GM12878 (cell line): ENCODE data around the gene PDE8B. TPM values are rescaled to one million over a fixed set of nuclear protein-coding genes. Genes with fewer than 3 reads are reported as not detected.

Experiments used
- ATAC-seq: fragments of 200-7000 bp; cut with Tn5 transposase; 3 replicates; pipeline ENCODE4 v1.9.1; 2020; ENCODE audit warnings: mild to moderate bottlenecking, moderate library complexity
- BruUV-seq: library from RNA; stranded (reverse); fragments of 400-500 nt; replicated peaks from 2 replicates; lab custom pipeline; 2021; lab: Mats Ljungman, UMichigan
- CTCF ChIA-PET: fragments of 300-600 bp; sonication (Branson Sonifier 250); formaldehyde crosslinking; extraction: SDS; loops from one replicate; lab custom pipeline; 2021; ENCODE audit warnings: inconsistent platforms; lab: Yijun Ruan, JAX
- POLR2A ChIA-PET: fragments of 350-600 bp; formaldehyde crosslinking; extraction: SDS; loops from one replicate; lab custom pipeline; 2021; ENCODE audit warnings: inconsistent platforms; lab: Charles Lee
- RAD21 ChIA-PET: fragments of 300-600 bp; sonication (Branson Sonifier 250); formaldehyde crosslinking; loops from one replicate; lab custom pipeline; 2023; ENCODE audit warnings: antibody characterized with exemption; ENCODE audit not compliant: unreplicated experiment; lab: Charles Lee
- SMC1A ChIA-PET: fragments of 300-600 bp; sonication (Branson Sonifier 250); formaldehyde crosslinking; loops from one replicate; lab custom pipeline; 2023; ENCODE audit not compliant: unreplicated experiment, uncharacterized antibody; lab: Charles Lee
- DNase-seq: peaks from one replicate; pipeline ENCODE4 v3.0.0-alpha.2; 2011; ENCODE audit warnings: low read depth, low spot score
- FAIRE-seq: peaks from 3 replicates; lab custom pipeline; 2011; peaks lifted over from hg19 to GRCh38; lab: Jason Lieb, UNC
- H2AFZ ChIP-seq: 2 replicates; pipeline ENCODE4 v1.6.0; 2011; ENCODE audit warnings: low read depth, low read length, control low read depth; ENCODE audit not compliant: control insufficient read depth
- H3K27ac ChIP-seq: 2 replicates; pipeline ENCODE4 v1.5.1; 2011; ENCODE audit warnings: control low read depth; ENCODE audit not compliant: control insufficient read depth, insufficient read depth
- H3K27me3 ChIP-seq, 2 experiments: replicated peaks in 1 of 2; 2 replicates each; pipeline versions ENCODE4 v1.6.0 to v1.6.1; 2011; ENCODE audit warnings: low read length in 1 of 2; ENCODE audit not compliant: control insufficient read depth in 2 of 2, insufficient read depth in 2 of 2
- H3K36me3 ChIP-seq, 2 experiments: 2 replicates each; pipeline ENCODE4 v1.5.1; 2011; ENCODE audit warnings: low read length in 1 of 2; ENCODE audit not compliant: control insufficient read depth in 2 of 2, insufficient read depth in 2 of 2
- H3K4me1 ChIP-seq: 2 replicates; pipeline ENCODE4 v1.6.1; 2011; ENCODE audit warnings: mild to moderate bottlenecking, low read length, moderate library complexity, mixed read lengths; ENCODE audit not compliant: control insufficient read depth, insufficient read depth
- H3K4me2 ChIP-seq: 2 replicates; pipeline ENCODE4 v1.6.0; 2011; ENCODE audit warnings: control low read depth; ENCODE audit not compliant: control insufficient read depth, insufficient read depth
- H3K4me3 ChIP-seq: fragments of 200-600 bp; sonication (generic); 2 replicates; pipeline ENCODE4 v1.5.1; 2016
- H3K79me2 ChIP-seq: 2 replicates; pipeline ENCODE4 v1.6.0; 2011; ENCODE audit warnings: low read length; ENCODE audit not compliant: control insufficient read depth, insufficient read depth
- H3K9ac ChIP-seq: 2 replicates; pipeline ENCODE4 v1.8.0; 2011; ENCODE audit warnings: low read length, control low read depth, mixed read lengths; ENCODE audit not compliant: control insufficient read depth, insufficient read depth
- H3K9me3 ChIP-seq: replicated peaks from 3 replicates; pipeline ENCODE4 v1.5.1; 2011; ENCODE audit warnings: mild to moderate bottlenecking, low read length; ENCODE audit not compliant: control insufficient read depth, insufficient read depth
- H4K20me1 ChIP-seq: 2 replicates; pipeline ENCODE4 v1.6.0; 2011; ENCODE audit not compliant: control insufficient read depth, insufficient read depth
- BCL3 ChIP-seq: IDR thresholded peaks from 2 replicates; pipeline ENCODE4 v1.6.1; 2011; ENCODE audit warnings: borderline replicate concordance, low read depth, mild to moderate bottlenecking, moderate library complexity, low read length; ENCODE audit not compliant: insufficient read depth, poor library complexity, severe bottlenecking
- BCLAF1 ChIP-seq: fragments of 450-650 bp; IDR thresholded peaks from 2 replicates; pipeline ENCODE4 v1.6.1; 2017; ENCODE audit warnings: antibody characterized with exemption, mild to moderate bottlenecking, moderate library complexity
- CBX5 ChIP-seq: sonication (generic); IDR thresholded peaks from 2 replicates; pipeline ENCODE4 v1.6.1; 2016; ENCODE audit warnings: low read depth, moderate library complexity, mild to moderate bottlenecking, inconsistent platforms
- EZH2 ChIP-seq: IDR thresholded peaks from 2 replicates; pipeline ENCODE4 v1.6.1; 2012; ENCODE audit warnings: low read depth, mild to moderate bottlenecking, control low read depth, inconsistent platforms, low read length, borderline replicate concordance; ENCODE audit not compliant: control insufficient read depth
- HSF1 ChIP-seq: fragments of 150-350 bp; IDR thresholded peaks from 2 replicates; pipeline ENCODE4 v1.6.1; 2014; ENCODE audit warnings: mild to moderate bottlenecking, low read depth, low read length
- MEF2A ChIP-seq: IDR thresholded peaks from 2 replicates; pipeline ENCODE4 v1.6.1; 2011; ENCODE audit warnings: low read depth, mild to moderate bottlenecking, low read length, moderate library complexity; ENCODE audit not compliant: insufficient read depth
- MEF2B ChIP-seq: fragments of 450-650 bp; IDR thresholded peaks from 2 replicates; pipeline ENCODE4 v1.6.1; 2018; ENCODE audit warnings: mild to moderate bottlenecking, moderate library complexity; ENCODE audit not compliant: partially characterized antibody, poor library complexity, severe bottlenecking
- NR2F1 ChIP-seq: fragments of 450-650 bp; conservative IDR thresholded peaks from 2 replicates; pipeline ENCODE4 v1.6.1; 2017; ENCODE audit warnings: mild to moderate bottlenecking
- POLR2AphosphoS5 ChIP-seq: IDR thresholded peaks from 2 replicates; pipeline ENCODE4 v1.6.1; 2011; ENCODE audit warnings: mild to moderate bottlenecking, low read length, inconsistent platforms
- RBBP5 ChIP-seq: fragments of 200-600 bp; sonication (generic); conservative IDR thresholded peaks from 2 replicates; pipeline ENCODE4 v1.6.1; 2016
- ZBED1 ChIP-seq: IDR thresholded peaks from 2 replicates; pipeline ENCODE4 v1.6.1; 2016; ENCODE audit warnings: borderline replicate concordance
- WGBS: methylation state at CpG from one replicate; pipeline ENCODE4 v1.1.6; 2016; ENCODE audit warnings: low lambda C conversion rate; ENCODE audit not compliant: insufficient replicate concordance, insufficient coverage; ENCODE audit errors: missing lambda C conversion rate; 5-methylcytosine and 5-hydroxymethylcytosine counted together
- in situ Hi-C: fragments of 300-500 bp; cut with MboI; formaldehyde crosslinking; loops from 9 replicates; pipeline ENCODE4 v1.14.3; 2018; ENCODE audit warnings: mixed read lengths
- intact Hi-C: fragments of 100-400 bp; cut with micrococcal nuclease; formaldehyde crosslinking; loops from one replicate; pipeline ENCODE4 v1.14.2; 2022; ENCODE audit not compliant: unreplicated experiment
- polyA plus RNA-seq, 11 experiments: library from polyadenylated mRNA; depleted of rRNA in 4 of 11; unstranded in 6 of 11; stranded (reverse) in 5 of 11; fragments of >200 nt; fragmentation: Nextera tagmentation in 4 of 11; fragmentation: Illumina TruSeq in 1 of 11; extraction: Ambion mirVana in 4 of 11; extraction: Trizol in 1 of 11; gene quantifications; 1 replicate in 1 of 11; 2 replicates in 10 of 11; pipeline versions ENCODE4 v1.2.1 to v1.2.3, GENCODE V29; 2011 to 2016; ENCODE audit warnings: inconsistent platforms in 2 of 11, missing spikeins in 2 of 11, low read depth in 1 of 11
- total RNA-seq, 4 experiments: library from RNA; depleted of rRNA in 3 of 4; stranded (reverse); fragments of >200 nt in 3 of 4; fragmentation: Illumina TruSeq in 1 of 4; extraction: Trizol in 1 of 4; gene quantifications; 2 replicates each; pipeline versions ENCODE4 v1.2.1 to v1.2.3, GENCODE V29; 2013 to 2021

The PDE8B gene
- total and polyA plus RNA-seq, 10 of the 15 experiments (the other 5 are each of a cell fraction or from before 2014, with no cell fraction given), result 0.03 to 0.44 (median 0.20) TPM; not detected in 3

GRCh38 chr5:77250021-77250420 is 39.5 kb downstream of the PDE8B start:
- Histone ChIP-seq H3K9ac (no peak overlapping the region), H2AFZ (no peak overlapping the region), H3K36me3 (no peaks in the 10 kb centered on the region), H3K79me2 (no peaks in the 10 kb centered on the region), H3K27ac (no peak overlapping the region), H3K4me1 (no peaks in the 10 kb centered on the region), H3K27me3 (no peaks in the 10 kb centered on the region), H3K4me2 (no peak overlapping the region), H3K9me3 (no peaks in the 10 kb centered on the region), H3K4me3 (no peak overlapping the region), H4K20me1 (no peaks in the 10 kb centered on the region)
- CTCF ChIA-PET, result no interaction called here
- FAIRE-seq, result no peak
- in situ Hi-C loops, result no loop called here
- 51% methylated on average over 4 of the region's 4 CpGs for WGBS
- no peak for DNase-seq
- no peak for ATAC-seq
- RAD21 ChIA-PET, result interaction anchor here (1.8 kb wide), 1 partner anchor 10 kb away, joined by 6 read pairs; no protein-coding TSS in a partner anchor
- intact Hi-C loops, result no loop called here
- no peak for TF ChIP-seq NR2F1
- TF ChIP-seq BCL3, result no peak
- no TSS peak for BruUV-seq
- POLR2A ChIA-PET, result interaction anchor here (0.6 kb wide), 1 partner anchor 444 kb away, joined by 3 read pairs; no protein-coding TSS in a partner anchor
- SMC1A ChIA-PET, result no interaction called here

GRCh38 chr5:77251921-77252320 is 41.4 kb downstream of the PDE8B start:
- Histone ChIP-seq H3K27ac (no peak overlapping the region), H4K20me1 (no peaks in the 10 kb centered on the region), H3K9me3 (no peaks in the 10 kb centered on the region), H3K79me2 (no peaks in the 10 kb centered on the region), H3K9ac (no peak overlapping the region), H3K4me2 (no peak overlapping the region), H3K4me1 (no peaks in the 10 kb centered on the region), H2AFZ (no peak overlapping the region), H3K27me3 (no peaks in the 10 kb centered on the region), H3K4me3 (no peak overlapping the region), H3K36me3 (no peaks in the 10 kb centered on the region)
- RAD21 ChIA-PET, result no interaction called here
- FAIRE-seq, result no peak
- in situ Hi-C loops (no loop called here), intact Hi-C loops (no loop called here)
- no peak; the same call in 2 of the 3 replicates for ATAC-seq
- SMC1A ChIA-PET, result interaction anchor here (0.6 to 1.4 kb wide), 4 partner anchors 7 to 35 kb away, joined by 3 to 4 read pairs (median 3); no protein-coding TSS in a partner anchor
- POLR2A ChIA-PET, result interaction anchor here (1.0 kb wide), 1 partner anchor 19 kb away, joined by 4 read pairs; no protein-coding TSS in a partner anchor
- CTCF ChIA-PET, result no interaction called here
- DNase-seq, result no peak
- 25% methylated on average over 3 of the region's 3 CpGs for WGBS
- BruUV-seq, result no TSS peak
- no peak for TF ChIP-seq MEF2A
- TF ChIP-seq CBX5, result no peak
- TF ChIP-seq EZH2, result no peak
- no peak for TF ChIP-seq RBBP5
- no peak for TF ChIP-seq ZBED1
- no peak for TF ChIP-seq POLR2AphosphoS5
- no peak for TF ChIP-seq MEF2B
- no peak for TF ChIP-seq HSF1
- TF ChIP-seq BCLAF1, result no peak
